IPS-20b (cell line): ENCODE results near the gene PROM1.
A peak's percentile ranks its signal among the peaks of the same experiment; 100 is the strongest.

ENCODE experiments used
- H3K27ac ChIP-seq: one replicate; pipeline ENCODE4 v1.5.1; 2013; ENCODE audit warnings: low read length
- H3K27me3 ChIP-seq: 2 replicates; pipeline ENCODE4 v1.6.1; 2013; ENCODE audit warnings: mild to moderate bottlenecking, low read length, inconsistent platforms; ENCODE audit not compliant: insufficient read depth
- H3K36me3 ChIP-seq: 2 replicates; pipeline ENCODE4 v1.6.1; 2013; ENCODE audit warnings: low read depth, mild to moderate bottlenecking, inconsistent platforms, low read length, moderate library complexity; ENCODE audit not compliant: insufficient read depth
- H3K4me1 ChIP-seq: 2 replicates; pipeline ENCODE4 v1.6.1; 2013; ENCODE audit warnings: mild to moderate bottlenecking, control low read depth, inconsistent platforms, low read length, moderate library complexity; ENCODE audit not compliant: insufficient read depth
- H3K4me3 ChIP-seq: 2 replicates; pipeline ENCODE4 v1.5.1; 2013; ENCODE audit warnings: mild to moderate bottlenecking, low read length, inconsistent platforms
- H3K9ac ChIP-seq: 2 replicates; pipeline ENCODE4 v1.6.1; 2013; ENCODE audit warnings: low read depth, mild to moderate bottlenecking, inconsistent platforms, low read length, moderate library complexity
- H3K9me3 ChIP-seq: 2 replicates; pipeline ENCODE4 v1.6.1; 2013; ENCODE audit warnings: mild to moderate bottlenecking, low read depth, low read length, inconsistent platforms; ENCODE audit not compliant: insufficient read depth

PROM1 gene

DNA sequence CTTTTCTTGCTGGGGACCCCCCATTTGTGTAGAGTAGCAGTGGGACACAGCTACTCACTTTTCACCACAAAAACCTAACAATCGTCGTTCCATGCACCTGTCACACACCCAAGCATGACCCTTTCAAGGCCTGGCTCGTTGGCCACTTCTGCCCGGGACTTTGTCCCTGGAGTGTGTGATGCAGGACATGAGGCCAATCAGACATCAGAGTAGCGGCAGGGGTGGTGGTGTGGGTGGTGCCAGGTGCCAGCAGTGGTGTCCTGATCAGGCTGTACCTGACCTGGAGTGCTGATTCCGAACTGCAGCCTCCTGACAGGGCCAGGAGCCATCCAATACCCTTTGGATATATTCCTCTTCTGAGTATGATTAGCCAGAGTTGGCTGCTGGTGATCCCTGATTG lies 23.1 kb upstream of the PROM1 start:
- Histone ChIP-seq H3K36me3 (no peaks in the 10 kb centered on the region), H3K9me3 (no peaks in the 10 kb centered on the region), H3K27ac (no peak overlapping the region), H3K9ac (no peak overlapping the region), H3K4me3 (no peak overlapping the region), H3K4me1 (no peaks in the 10 kb centered on the region), H3K27me3 (no peaks in the 10 kb centered on the region)

DNA sequence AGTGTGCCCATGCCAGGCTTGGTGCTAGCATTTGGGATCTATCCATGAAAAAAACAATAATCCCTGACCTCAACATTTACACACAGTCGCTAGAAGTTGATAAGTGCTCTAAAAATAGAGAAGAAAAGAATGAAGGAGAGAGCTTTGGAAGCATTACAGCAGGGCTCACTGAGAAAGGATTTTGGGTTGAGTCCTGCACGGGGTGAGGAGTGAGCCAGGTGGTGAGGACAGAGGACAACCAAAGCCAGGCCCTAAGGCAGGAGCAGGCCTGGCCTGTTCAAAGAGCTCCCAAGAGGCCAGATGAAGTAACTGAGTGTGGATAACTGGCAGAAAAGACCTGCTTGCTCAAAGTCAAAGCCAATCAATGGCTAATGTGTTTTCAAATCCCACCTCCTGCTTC lies 20.7 kb upstream of the PROM1 start:
- H3K27me3 ChIP-seq: no peaks in the 10 kb centered on the region
- no peak overlapping the region for H3K27ac ChIP-seq
- H3K4me3 ChIP-seq: no peak overlapping the region
- H3K9ac ChIP-seq: no peak overlapping the region
- no peaks in the 10 kb centered on the region for H3K4me1 ChIP-seq
- no peaks in the 10 kb centered on the region for H3K9me3 ChIP-seq
- H3K36me3 ChIP-seq: no peaks in the 10 kb centered on the region

DNA sequence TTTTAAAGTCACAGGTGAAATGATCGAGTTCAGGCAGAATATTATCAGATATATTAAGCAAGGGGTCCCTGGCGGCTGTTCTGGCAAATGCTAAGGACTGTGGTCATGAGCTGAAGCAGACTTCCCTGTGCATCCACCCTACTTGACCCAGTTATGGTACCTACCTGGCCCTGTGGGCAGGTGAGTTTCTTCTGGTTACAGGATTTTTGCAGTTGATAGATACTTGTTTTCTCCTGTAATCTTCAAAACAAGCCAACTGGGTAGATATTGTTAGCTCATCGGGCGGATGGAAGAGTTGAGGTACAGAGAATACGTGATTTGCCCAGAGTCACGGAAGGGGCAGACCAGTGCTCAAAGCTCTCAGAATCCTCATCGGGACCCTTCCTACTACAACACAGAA lies 18.5 kb upstream of the PROM1 start:
- H3K4me3 ChIP-seq: no peak overlapping the region
- no peak overlapping the region for H3K9ac ChIP-seq
- H3K36me3 ChIP-seq: no peaks in the 10 kb centered on the region
- H3K4me1 ChIP-seq: peaks cover 6% of the 10 kb centered on the region; the same call in 1 of the 2 replicates
- H3K27ac ChIP-seq: no peak overlapping the region
- H3K9me3 ChIP-seq: no peaks in the 10 kb centered on the region
- no peaks in the 10 kb centered on the region for H3K27me3 ChIP-seq

DNA sequence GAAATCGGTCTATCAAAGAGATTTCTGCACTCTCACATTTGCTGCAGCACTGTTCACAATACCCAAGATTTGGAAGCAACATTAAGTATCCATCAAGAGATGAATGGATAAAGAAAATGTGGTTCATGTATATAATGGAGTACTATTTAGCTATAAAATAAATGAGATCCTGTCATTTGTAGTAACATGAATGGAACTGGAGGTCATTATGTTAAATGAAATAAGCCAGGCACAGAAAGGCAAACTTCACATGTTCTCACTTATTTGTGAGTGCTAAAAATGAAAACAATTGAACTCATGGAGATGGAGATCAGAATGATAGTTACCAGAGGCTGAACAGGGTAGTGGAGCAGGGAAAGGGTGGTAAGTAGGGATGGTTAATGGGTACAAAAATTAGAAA lies 17.0 kb upstream of the PROM1 start:
- Histone ChIP-seq H3K9ac (no peak overlapping the region), H3K27me3 (no peaks in the 10 kb centered on the region), H3K4me1 (peaks cover 6% of the 10 kb centered on the region; the same call in 1 of the 2 replicates), H3K4me3 (no peak overlapping the region), H3K36me3 (no peaks in the 10 kb centered on the region), H3K27ac (no peak overlapping the region), H3K9me3 (no peaks in the 10 kb centered on the region)

DNA sequence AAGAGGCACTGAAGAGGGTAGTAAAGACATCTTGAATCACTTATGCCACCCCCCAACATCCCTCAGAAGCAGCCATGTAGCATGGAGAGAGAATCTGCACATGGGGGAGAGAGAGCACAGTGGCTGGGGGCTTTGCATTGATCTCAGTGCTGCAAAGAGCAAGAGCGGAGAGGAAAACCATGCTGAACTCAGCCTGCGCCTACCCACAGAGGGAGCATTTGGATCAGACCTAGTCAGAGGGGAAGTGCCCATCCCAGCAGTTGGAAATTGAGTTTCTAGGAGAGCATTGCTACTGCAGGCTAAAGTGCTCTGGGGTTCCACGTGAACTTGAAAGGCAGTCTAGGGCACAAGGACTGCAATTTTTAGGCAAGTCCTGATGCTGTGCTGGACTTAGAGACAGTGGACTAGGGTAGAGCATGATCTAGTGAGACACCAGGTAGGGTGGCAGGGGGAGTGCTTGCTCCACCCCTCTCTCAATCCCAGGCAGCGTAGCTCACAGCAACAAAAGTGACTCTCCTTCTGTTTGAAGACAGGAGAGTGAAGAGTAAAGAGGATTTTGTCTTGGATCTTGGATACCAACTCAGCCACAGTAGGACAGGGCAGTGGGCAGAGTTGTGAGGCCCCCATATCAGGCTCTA lies 9.0 kb upstream of the PROM1 start:
- Histone ChIP-seq H3K9ac (no peak overlapping the region), H3K36me3 (no peaks in the 10 kb centered on the region), H3K4me3 (no peak overlapping the region), H3K27ac (no peak overlapping the region), H3K9me3 (no peaks in the 10 kb centered on the region), H3K4me1 (no peaks in the 10 kb centered on the region), H3K27me3 (no peaks in the 10 kb centered on the region; the same call in 1 of the 2 replicates)

DNA sequence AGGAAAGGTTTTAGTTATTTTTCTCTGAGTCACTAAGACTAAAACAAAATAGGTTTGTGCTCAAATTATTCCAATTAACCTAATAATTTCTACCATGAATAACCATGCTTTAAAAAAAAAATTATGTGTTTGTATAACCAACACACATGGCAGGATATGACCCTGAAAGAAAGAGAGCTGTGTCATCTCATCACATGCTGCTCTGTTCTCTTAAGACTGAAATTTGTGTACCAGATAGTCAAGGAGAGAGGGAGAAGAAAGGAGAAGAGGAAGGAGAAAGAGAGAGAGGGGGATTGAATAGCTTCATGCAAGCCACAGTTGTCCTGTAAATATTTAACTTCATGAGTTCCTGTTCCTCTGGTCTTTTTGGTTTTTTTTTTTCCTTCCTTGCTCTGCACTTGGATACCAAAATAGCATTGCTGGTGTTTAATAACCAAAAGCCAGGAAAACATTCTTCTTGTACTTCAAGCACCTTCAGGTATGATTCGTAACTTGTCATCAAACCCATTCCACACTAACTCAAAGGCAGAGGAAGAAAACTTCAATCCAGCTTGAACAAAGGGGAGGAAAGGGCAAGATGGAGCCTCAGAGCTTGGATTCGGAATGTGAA lies 6.4 kb upstream of the PROM1 start:
- Histone ChIP-seq H3K4me1 (no peaks in the 10 kb centered on the region), H3K27me3 (peaks cover 18% of the 10 kb centered on the region), H3K9me3 (no peaks in the 10 kb centered on the region), H3K27ac (no peak overlapping the region), H3K36me3 (no peaks in the 10 kb centered on the region), H3K9ac (no peak overlapping the region), H3K4me3 (no peak overlapping the region)

DNA sequence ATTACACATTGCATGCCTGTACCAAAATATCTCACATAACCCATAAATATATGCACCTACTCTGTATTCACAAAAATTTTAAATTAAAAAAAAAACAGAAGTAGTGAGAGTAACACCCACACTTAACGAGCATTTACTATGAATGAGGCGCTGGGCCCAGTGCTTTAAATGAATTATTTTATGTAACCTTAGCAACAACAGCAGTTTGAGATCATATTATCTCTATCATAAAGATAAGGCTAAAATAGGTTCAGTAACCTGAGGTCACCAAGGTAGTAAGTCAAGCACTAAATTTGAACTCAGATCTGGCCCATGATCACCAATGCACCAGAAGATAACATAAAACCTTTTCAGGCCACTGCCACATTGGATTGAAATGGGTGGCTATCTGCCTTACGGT lies 5.3 kb upstream of the PROM1 start:
- peaks cover 3% of the 10 kb centered on the region; the same call in 1 of the 2 replicates for H3K4me1 ChIP-seq
- no peak overlapping the region for H3K9ac ChIP-seq
- peaks cover 29% of the 10 kb centered on the region for H3K27me3 ChIP-seq
- no peaks in the 10 kb centered on the region for H3K36me3 ChIP-seq
- H3K9me3 ChIP-seq: no peaks in the 10 kb centered on the region
- no peak overlapping the region for H3K4me3 ChIP-seq
- no peak overlapping the region for H3K27ac ChIP-seq

DNA sequence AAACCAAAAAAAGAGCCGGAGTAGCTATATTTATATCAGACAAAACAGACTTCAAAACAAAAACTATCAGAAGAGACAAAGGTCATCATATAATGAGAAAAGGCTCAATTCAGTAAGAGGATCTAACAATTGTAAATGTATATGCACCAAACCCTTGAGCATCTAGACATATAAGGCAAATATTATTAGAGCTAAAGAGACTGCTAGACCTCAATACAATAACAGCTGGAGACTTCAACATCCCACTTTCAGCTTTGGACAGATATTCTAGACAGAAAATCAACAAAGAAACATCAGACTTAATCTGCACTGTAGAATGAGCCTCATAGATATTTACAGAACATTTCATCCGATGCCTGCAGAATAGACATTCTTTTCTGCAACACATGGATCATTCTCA lies 4.8 kb upstream of the PROM1 start:
- no peak overlapping the region for H3K9ac ChIP-seq
- H3K4me3 ChIP-seq: no peak overlapping the region
- H3K9me3 ChIP-seq: no peaks in the 10 kb centered on the region
- H3K27ac ChIP-seq: no peak overlapping the region
- no peaks in the 10 kb centered on the region for H3K36me3 ChIP-seq
- peaks cover 3% of the 10 kb centered on the region; the same call in 1 of the 2 replicates for H3K4me1 ChIP-seq
- peaks cover 33% of the 10 kb centered on the region for H3K27me3 ChIP-seq

DNA sequence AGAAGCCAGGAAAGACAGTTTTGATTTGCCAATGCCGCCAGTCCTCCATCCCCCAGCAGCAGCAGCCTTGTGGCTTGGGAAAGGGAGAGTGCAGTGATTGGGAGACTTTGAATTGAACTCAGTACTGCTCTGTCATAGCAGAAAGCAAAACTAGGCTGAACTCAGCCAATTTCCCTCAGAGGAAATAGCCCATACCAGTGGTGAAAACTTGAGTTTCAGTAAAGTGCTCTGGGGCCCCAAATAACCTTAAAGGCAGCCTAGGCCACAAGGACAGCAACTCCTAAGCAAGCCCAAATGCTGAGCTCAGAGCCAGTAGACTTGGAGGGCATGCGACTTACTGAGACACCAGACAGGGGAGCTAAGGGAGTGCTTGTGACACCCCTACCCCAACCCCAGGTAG lies 2.0 kb upstream of the PROM1 start:
- peaks cover 51% of the 10 kb centered on the region for H3K27me3 ChIP-seq

DNA sequence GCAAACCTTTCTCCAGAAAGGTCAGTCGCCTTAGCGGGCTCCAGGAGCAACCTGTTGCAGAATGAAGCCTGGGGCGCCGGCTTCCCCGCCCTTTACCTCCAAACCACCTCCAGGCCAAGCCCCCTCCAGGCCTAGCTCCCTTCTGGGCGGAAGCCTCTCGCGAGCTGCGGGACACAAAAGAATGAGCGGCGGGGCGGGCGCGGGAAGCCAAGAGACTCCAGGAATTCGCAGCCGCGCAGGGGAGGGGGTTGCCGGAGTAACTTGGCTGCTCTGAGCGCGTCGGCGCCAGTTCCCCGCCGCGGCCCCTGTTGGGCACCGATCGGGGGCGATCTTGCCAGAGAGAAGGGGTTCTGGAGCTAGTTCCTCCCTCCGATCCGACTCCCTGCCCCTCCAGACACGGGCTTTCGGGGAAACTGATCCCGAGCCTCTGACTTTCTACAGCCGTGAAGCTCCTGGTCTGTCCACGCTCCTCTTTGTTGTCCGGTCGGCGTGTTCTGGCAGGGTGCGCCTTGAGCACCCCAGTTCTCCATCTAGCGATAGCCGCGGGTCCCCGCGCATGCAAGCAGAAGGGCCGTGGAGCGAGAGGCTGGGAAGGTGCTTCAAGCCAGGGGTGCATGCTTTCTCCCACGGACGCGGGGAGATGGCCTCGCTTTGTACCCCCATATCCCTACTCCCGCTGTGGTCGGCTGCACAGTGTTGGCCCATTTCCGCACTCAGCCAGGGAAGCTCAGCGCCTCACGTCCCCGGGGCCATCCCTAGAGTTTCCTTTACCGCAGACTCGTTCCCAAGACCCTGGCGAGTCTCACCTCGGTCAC lies 1.2 kb downstream of the PROM1 start:
- Histone ChIP-seq H3K36me3 (peaks cover 18% of the 10 kb centered on the region; the same call in 1 of the 2 replicates), H3K9ac (peak overlapping the region; percentile 96), H3K27ac (peak overlapping the region; percentile 5), H3K9me3 (no peaks in the 10 kb centered on the region), H3K4me3 (peak overlapping the region; percentile 93), H3K27me3 (peaks cover 51% of the 10 kb centered on the region), H3K4me1 (peaks cover 15% of the 10 kb centered on the region; the same call in 1 of the 2 replicates)

More for the DNA sequence above, 2.0 kb upstream of the PROM1 start:
- Histone ChIP-seq H3K27ac (no peak overlapping the region), H3K4me1 (peaks cover 11% of the 10 kb centered on the region; the same call in 1 of the 2 replicates), H3K9me3 (no peaks in the 10 kb centered on the region), H3K36me3 (peaks cover 5% of the 10 kb centered on the region; the same call in 1 of the 2 replicates), H3K9ac (no peak overlapping the region), H3K4me3 (no peak overlapping the region)

DNA sequence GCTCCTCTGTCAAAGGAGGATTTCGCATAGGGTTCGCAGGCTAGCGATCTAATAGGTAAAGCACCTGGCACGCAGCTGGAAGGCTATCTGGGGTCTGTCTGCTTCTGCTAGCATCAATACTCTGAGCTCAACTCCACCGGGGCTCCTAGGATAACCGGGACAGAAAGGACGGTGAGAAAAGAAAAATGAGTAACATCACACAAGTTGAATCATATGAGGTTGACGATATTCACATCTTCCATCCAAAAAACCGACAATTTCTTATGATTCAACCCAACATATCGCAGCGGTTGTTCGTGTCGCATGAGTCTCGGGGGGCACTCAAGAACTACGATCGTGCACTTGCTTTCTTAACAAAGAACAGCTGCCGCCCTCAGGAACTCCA lies 1.8 kb downstream of the PROM1 start:
- Histone ChIP-seq H3K27ac (peak overlapping the region; percentile 5), H3K36me3 (peaks cover 19% of the 10 kb centered on the region; the same call in 1 of the 2 replicates), H3K9me3 (no peaks in the 10 kb centered on the region), H3K4me1 (peaks cover 15% of the 10 kb centered on the region; the same call in 1 of the 2 replicates), H3K4me3 (peak overlapping the region; percentile 93), H3K9ac (peak overlapping the region; percentile 96; the same call in 1 of the 2 replicates), H3K27me3 (peaks cover 45% of the 10 kb centered on the region)
